Caco-2 (cell line): Measurements from ENCODE around the gene KCNE4. TPM values are rescaled to one million over a fixed set of nuclear protein-coding genes. Genes with fewer than 3 reads are reported as not detected.

ENCODE experiments used
- BruUV-seq: library from RNA; stranded (reverse); fragments of 400-500 nt; replicated peaks from 2 replicates; lab custom pipeline; 2021; lab: Mats Ljungman, UMichigan
- CTCF ChIA-PET: fragments of 300-600 bp; sonication (Branson Sonifier 250); formaldehyde crosslinking; loops from one replicate; lab custom pipeline; 2022; ENCODE audit warnings: antibody characterized with exemption; lab: Charles Lee
- POLR2A ChIA-PET: fragments of 300-600 bp; sonication (Branson Sonifier 250); formaldehyde crosslinking; loops from one replicate; lab custom pipeline; 2022; ENCODE audit warnings: antibody characterized with exemption; lab: Charles Lee
- DNase-seq, 2 experiments: peaks; one replicate each; pipeline versions ENCODE4 v3.0.0 to v3.0.0-alpha.2; 2020 to 2022
- H3K27me3 ChIP-seq: replicated peaks from 2 replicates; pipeline ENCODE4 v1.6.0; 2011; ENCODE audit warnings: low read length; ENCODE audit not compliant: control insufficient read depth, insufficient read depth
- H3K36me3 ChIP-seq: 2 replicates; pipeline ENCODE4 v1.5.1; 2011; ENCODE audit warnings: low read length; ENCODE audit not compliant: control insufficient read depth, insufficient read depth
- H3K4me1 ChIP-seq: fragments of 250-450 bp; sonication (Bioruptor Pico); 2 replicates; pipeline ENCODE4 v1.5.1; 2020; ENCODE audit warnings: mild to moderate bottlenecking
- H3K4me3 ChIP-seq: 2 replicates; pipeline ENCODE4 v1.5.1; 2011; ENCODE audit warnings: low read depth, mild to moderate bottlenecking, control low read depth, low read length
- H3K9me3 ChIP-seq: fragments of 250-450 bp; sonication (Bioruptor Pico); 2 replicates; pipeline ENCODE4 v1.5.1; 2020; ENCODE audit warnings: mild to moderate bottlenecking, moderate library complexity
- H3K27ac Mint-ChIP-seq: one replicate; pipeline ENCODE4 v1.8.0; 2022; ENCODE audit warnings: mixed read lengths; ENCODE audit not compliant: unreplicated experiment
- H3K27me3 Mint-ChIP-seq: one replicate; pipeline ENCODE4 v1.8.0; 2022; ENCODE audit warnings: mixed read lengths; ENCODE audit not compliant: insufficient read depth, unreplicated experiment
- H3K36me3 Mint-ChIP-seq: one replicate; pipeline ENCODE4 v1.8.0; 2022; ENCODE audit warnings: mild to moderate bottlenecking, mixed read lengths; ENCODE audit not compliant: insufficient read depth, unreplicated experiment
- H3K4me1 Mint-ChIP-seq: one replicate; pipeline ENCODE4 v1.8.0; 2022; ENCODE audit warnings: low read depth, mixed read lengths; ENCODE audit not compliant: unreplicated experiment
- H3K4me3 Mint-ChIP-seq: one replicate; pipeline ENCODE4 v1.8.0; 2022; ENCODE audit warnings: mild to moderate bottlenecking, moderate library complexity, mixed read lengths; ENCODE audit not compliant: unreplicated experiment
- H3K9me3 Mint-ChIP-seq: one replicate; pipeline ENCODE4 v1.8.0; 2022; ENCODE audit warnings: mixed read lengths; ENCODE audit not compliant: unreplicated experiment
- intact Hi-C: fragments of 100-400 bp; cut with micrococcal nuclease; formaldehyde crosslinking; loops from one replicate; pipeline ENCODE4 v1.10.0; 2022; ENCODE audit not compliant: unreplicated experiment
- total RNA-seq: library from RNA; stranded (reverse); gene quantifications from 2 replicates; pipeline ENCODE4 v1.2.3, GENCODE V29; 2022
- TF ChIP-seq, protein P1 (sequence below), 2 experiments: fragments of 200-600 bp in 1 of 2; IDR thresholded peaks; 1 replicate in 1 of 2; 2 replicates in 1 of 2; pipeline versions ENCODE4 v1.5.1 to v1.8.0; 2011 to 2022; ENCODE audit warnings: antibody characterized with exemption in 1 of 2, control low read depth in 1 of 2, inconsistent platforms in 1 of 2, low read depth in 1 of 2, low read length in 1 of 2, mild to moderate bottlenecking in 1 of 2, moderate library complexity in 1 of 2; ENCODE audit not compliant: insufficient read depth in 1 of 2, severe bottlenecking in 1 of 2, unreplicated experiment in 1 of 2

Gene KCNE4
- total RNA-seq, 1 experiment from 2014 or later: not detected

DNA sequence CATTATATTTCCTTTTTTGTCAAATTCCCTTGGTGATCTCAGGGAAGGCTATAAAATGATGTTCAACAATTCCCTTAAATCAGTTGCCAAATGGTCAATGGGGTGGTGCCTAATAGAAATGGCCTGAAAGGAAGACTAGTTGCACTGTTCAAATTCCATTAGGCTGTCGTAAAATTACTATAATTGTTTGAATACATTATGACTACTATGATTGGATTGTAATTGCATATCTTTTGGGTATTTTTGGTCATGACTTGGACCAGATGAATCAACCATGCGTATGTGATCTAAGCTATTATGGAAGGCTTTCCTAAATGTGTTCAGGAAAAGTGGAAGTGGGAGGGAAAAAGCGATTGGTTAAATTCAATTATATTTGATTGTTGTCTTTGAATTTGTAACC is 41.3 kb upstream of the KCNE4 start:
- no peaks in the 10 kb centered on the region for H3K27me3 ChIP-seq
- POLR2A ChIA-PET: no interaction called here
- H3K4me3 ChIP-seq: no peak overlapping the region
- H3K36me3 ChIP-seq: no peaks in the 10 kb centered on the region
- no peaks in the 10 kb centered on the region for H3K9me3 ChIP-seq
- CTCF ChIA-PET: no interaction called here
- no peak for DNase-seq
- no peaks in the 10 kb centered on the region for H3K4me1 Mint-ChIP-seq
- no TSS peak for BruUV-seq
- no peaks in the 10 kb centered on the region for H3K36me3 Mint-ChIP-seq
- H3K27me3 Mint-ChIP-seq: peaks cover 13% of the 10 kb centered on the region
- no peaks in the 10 kb centered on the region for H3K9me3 Mint-ChIP-seq
- no peak overlapping the region for H3K27ac Mint-ChIP-seq
- TF ChIP-seq, protein P1, sequence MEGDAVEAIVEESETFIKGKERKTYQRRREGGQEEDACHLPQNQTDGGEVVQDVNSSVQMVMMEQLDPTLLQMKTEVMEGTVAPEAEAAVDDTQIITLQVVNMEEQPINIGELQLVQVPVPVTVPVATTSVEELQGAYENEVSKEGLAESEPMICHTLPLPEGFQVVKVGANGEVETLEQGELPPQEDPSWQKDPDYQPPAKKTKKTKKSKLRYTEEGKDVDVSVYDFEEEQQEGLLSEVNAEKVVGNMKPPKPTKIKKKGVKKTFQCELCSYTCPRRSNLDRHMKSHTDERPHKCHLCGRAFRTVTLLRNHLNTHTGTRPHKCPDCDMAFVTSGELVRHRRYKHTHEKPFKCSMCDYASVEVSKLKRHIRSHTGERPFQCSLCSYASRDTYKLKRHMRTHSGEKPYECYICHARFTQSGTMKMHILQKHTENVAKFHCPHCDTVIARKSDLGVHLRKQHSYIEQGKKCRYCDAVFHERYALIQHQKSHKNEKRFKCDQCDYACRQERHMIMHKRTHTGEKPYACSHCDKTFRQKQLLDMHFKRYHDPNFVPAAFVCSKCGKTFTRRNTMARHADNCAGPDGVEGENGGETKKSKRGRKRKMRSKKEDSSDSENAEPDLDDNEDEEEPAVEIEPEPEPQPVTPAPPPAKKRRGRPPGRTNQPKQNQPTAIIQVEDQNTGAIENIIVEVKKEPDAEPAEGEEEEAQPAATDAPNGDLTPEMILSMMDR (IDR thresholded peaks at IDR 0.05; ENCODE audit: insufficient read depth in 1 of 2, low read depth in 1 of 2, low read length in 1 of 2, severe bottlenecking in 1 of 2, unreplicated experiment in 1 of 2): no peak
- intact Hi-C loops: no loop called here
- no peak overlapping the region for H3K4me3 Mint-ChIP-seq
- no peaks in the 10 kb centered on the region for H3K4me1 ChIP-seq

DNA sequence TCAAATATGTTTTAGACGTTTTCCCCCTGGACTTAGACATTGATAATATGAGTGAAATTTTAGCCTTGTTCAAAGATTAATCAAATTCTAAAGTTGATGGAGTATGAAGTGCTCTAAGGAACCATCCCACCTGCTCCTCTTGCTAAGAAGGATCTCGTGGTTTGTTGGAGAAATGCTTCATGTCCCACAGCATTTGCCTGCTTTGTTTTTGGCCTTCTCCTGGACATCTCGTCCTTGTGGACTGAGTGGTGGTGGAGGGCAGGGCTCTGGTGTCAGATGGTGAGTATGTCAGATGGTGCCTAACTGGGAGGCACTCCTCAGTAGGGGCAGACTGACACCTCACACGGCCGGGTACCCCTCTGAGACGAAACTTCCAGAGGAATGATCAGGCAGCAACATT is 39.7 kb upstream of the KCNE4 start:
- Mint-ChIP-seq H3K4me3 (no peak overlapping the region), H3K36me3 (no peaks in the 10 kb centered on the region), H3K27ac (no peak overlapping the region), H3K9me3 (no peaks in the 10 kb centered on the region), H3K27me3 (peaks cover 13% of the 10 kb centered on the region), H3K4me1 (no peaks in the 10 kb centered on the region)
- ChIA-PET CTCF (no interaction called here), POLR2A (no interaction called here)
- DNase-seq: no peak
- BruUV-seq: no TSS peak
- Histone ChIP-seq H3K4me1 (no peaks in the 10 kb centered on the region), H3K27me3 (no peaks in the 10 kb centered on the region), H3K9me3 (no peaks in the 10 kb centered on the region), H3K4me3 (no peak overlapping the region), H3K36me3 (no peaks in the 10 kb centered on the region)
- TF ChIP-seq, protein P1 (IDR thresholded peaks at IDR 0.05; ENCODE audit: insufficient read depth in 1 of 2, low read depth in 1 of 2, low read length in 1 of 2, severe bottlenecking in 1 of 2, unreplicated experiment in 1 of 2): no peak
- intact Hi-C loops: no loop called here

DNA sequence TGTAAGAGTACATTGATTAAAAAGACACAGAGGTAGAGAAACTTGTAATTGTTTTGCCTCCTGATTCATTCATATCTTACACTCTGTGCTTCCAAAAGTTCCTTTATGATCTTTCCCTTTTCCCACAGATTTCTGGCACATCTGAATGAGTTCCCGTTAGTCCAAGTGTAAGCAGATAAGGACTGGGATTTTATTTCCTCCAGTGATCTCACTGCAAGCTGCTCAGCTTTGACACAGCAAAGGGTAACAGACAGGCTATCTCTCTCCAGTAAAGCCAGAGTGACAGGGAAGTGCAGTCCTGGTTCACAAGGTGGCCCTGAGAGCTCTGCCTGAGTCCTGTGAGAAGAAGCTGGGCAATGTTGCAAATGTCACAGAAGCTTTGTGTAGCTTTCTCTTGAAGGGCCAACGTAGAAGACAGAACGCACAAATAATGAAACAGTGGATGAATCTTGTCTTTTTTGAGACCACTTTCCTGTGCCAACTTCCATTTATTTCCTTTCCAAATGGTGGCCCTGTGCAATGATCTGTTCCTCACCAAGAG is 32.5 kb upstream of the KCNE4 start:
- no peak overlapping the region for H3K4me3 ChIP-seq
- H3K27me3 ChIP-seq: no peaks in the 10 kb centered on the region
- H3K9me3 ChIP-seq: peaks cover 4% of the 10 kb centered on the region; the same call in 1 of the 2 replicates
- Mint-ChIP-seq H3K36me3 (no peaks in the 10 kb centered on the region), H3K4me1 (no peaks in the 10 kb centered on the region), H3K4me3 (no peak overlapping the region), H3K9me3 (peaks cover 5% of the 10 kb centered on the region), H3K27me3 (peaks cover 4% of the 10 kb centered on the region), H3K27ac (no peak overlapping the region)
- TF ChIP-seq, protein P1 (IDR thresholded peaks at IDR 0.05; ENCODE audit: insufficient read depth in 1 of 2, low read depth in 1 of 2, low read length in 1 of 2, severe bottlenecking in 1 of 2, unreplicated experiment in 1 of 2): no peak
- intact Hi-C loops: no loop called here
- BruUV-seq: no TSS peak
- CTCF ChIA-PET: no interaction called here
- H3K4me1 ChIP-seq: no peaks in the 10 kb centered on the region
- no peak for DNase-seq
- POLR2A ChIA-PET: no interaction called here
- H3K36me3 ChIP-seq: no peaks in the 10 kb centered on the region
